A673 (cell line): ENCODE data around the gene MICAL2.

Experiments
- EZH2 ChIP-seq: fragments of 200-600 bp; sonication (generic); IDR thresholded peaks from 2 replicates; pipeline ENCODE4 v1.6.1; 2017; ENCODE audit warnings: borderline replicate concordance, low read depth, mild to moderate bottlenecking, mixed read lengths, antibody characterized with exemption, low read length; ENCODE audit not compliant: poor library complexity, severe bottlenecking
- TF ChIP-seq, protein P1 (sequence below): fragments of 300-800, 200-600 bp; sonication (generic); conservative IDR thresholded peaks from 2 replicates; pipeline ENCODE4 v1.5.1; 2017; ENCODE audit warnings: low read depth, mild to moderate bottlenecking, antibody characterized with exemption, low read length, moderate library complexity, mixed read lengths

GRCh38 chr11:12098601-12099000 lies 11.8 kb upstream of the MICAL2 start:
- TF ChIP-seq, protein P1, sequence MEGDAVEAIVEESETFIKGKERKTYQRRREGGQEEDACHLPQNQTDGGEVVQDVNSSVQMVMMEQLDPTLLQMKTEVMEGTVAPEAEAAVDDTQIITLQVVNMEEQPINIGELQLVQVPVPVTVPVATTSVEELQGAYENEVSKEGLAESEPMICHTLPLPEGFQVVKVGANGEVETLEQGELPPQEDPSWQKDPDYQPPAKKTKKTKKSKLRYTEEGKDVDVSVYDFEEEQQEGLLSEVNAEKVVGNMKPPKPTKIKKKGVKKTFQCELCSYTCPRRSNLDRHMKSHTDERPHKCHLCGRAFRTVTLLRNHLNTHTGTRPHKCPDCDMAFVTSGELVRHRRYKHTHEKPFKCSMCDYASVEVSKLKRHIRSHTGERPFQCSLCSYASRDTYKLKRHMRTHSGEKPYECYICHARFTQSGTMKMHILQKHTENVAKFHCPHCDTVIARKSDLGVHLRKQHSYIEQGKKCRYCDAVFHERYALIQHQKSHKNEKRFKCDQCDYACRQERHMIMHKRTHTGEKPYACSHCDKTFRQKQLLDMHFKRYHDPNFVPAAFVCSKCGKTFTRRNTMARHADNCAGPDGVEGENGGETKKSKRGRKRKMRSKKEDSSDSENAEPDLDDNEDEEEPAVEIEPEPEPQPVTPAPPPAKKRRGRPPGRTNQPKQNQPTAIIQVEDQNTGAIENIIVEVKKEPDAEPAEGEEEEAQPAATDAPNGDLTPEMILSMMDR: no peak
- no peak for TF ChIP-seq EZH2
